Muscle of back (tissue), 11 donors: ENCODE measurements around the gene PRAMEF5. TPM values are rescaled to one million over a fixed set of nuclear protein-coding genes. Genes with fewer than 3 reads are reported as not detected.
"Not testable (repeated sequence)": the region's sequence is repeated elsewhere in the genome, so short reads cannot be mapped to it uniquely, and the experiment has no call there.

Experiments used
- DNase-seq, 3 donors: peaks; one replicate each; pipeline versions ENCODE4 v3.0.0 to v3.0.0-alpha.2; 2013
- polyA plus RNA-seq, 10 donors: library from polyadenylated mRNA; unstranded; fragments of 120-200 nt; gene quantifications; one replicate each; pipeline ENCODE4 v1.2.1, GENCODE V29; 2013; ENCODE audit not compliant: insufficient read length in 10 of 10

Gene PRAMEF5
- polyA plus RNA-seq, 10 donors: not detected

DNA sequence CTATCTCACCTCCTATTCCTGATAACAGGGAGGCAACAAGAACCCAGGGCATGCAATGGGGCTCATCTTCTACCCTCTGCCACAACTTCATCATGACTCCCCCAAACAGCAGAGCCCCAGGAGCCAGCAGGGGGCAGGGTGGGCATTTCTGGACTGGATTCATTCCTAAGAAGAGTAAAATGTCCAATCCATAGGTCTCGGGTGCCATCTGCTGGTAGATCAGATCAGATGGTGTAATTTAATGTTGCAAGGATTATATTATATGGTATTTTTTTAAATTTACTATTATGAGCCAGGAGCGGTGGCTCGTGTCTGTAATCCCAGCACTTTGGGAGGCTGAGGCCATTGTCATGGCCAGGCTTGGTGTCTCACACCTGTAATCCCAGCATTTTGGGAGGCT is 11.1 kb downstream of the PRAMEF5 start:
- DNase-seq: not testable (repeated sequence)

DNA sequence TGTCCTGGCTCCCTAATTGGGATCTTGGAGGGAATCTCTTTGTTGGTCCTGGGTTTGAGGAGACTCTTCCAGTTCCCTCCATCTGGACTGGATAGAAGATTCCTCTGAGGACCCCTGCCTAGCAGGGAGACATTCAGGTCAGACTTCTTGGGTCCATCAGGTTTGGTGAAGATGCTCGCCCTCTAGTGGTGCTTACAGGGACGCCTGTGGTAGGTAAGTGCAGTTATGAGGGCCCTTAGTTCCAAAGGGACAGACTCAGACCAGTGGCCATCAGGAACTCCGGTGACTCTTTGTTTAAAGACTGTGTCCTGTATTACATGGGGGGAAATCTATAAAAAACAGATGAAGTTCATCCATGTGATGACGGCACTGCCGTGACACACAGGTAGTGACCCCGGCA is 23.0 kb downstream of the PRAMEF5 start:
- DNase-seq: not testable (repeated sequence)

DNA sequence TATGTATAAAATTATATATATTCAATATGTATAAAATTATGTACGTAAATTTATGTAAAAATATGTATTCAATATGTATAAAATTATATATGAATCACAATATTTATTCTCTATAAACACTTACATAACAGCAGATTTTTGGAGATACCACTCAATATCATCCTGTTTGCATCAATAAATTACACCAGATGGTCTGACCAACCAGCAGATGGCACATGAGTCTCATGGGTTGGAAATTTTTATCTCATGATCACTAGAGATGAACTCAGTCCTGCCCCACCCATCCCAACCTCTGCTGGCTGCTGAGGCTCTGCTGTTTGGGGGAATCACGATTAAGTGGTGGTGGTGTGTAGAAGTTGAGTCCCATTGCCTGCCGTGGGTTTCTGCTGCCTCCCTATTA is 25.6 kb downstream of the PRAMEF5 start:
- DNase-seq: not testable (repeated sequence)

DNA sequence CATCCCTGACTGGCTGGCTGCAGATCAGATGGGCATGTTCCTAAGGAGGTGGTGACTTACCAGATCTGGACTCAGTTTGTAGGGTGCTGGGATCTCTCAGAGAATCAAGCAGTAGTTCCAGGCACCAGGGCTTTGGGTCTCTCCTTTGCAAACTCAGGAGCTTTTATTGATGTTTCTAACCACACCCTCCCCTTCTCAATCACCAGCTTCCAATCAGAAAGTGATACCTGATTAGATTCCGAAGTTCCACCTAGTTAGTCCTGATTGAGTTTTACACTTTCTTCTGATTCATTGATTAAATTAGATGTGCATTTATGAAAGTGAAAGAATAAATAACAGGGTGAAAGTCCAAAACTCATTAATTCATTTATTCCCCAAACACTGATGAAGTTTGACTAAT is 31.0 kb downstream of the PRAMEF5 start, which contains the start of gene PRAMEF8:
TSS of gene PRAMEF8 (minus strand) at position 101 of the 400 bp plus-strand sequence. CDS start 1,046 bp downstream, outside the sequence.
- not testable (repeated sequence) for DNase-seq

DNA sequence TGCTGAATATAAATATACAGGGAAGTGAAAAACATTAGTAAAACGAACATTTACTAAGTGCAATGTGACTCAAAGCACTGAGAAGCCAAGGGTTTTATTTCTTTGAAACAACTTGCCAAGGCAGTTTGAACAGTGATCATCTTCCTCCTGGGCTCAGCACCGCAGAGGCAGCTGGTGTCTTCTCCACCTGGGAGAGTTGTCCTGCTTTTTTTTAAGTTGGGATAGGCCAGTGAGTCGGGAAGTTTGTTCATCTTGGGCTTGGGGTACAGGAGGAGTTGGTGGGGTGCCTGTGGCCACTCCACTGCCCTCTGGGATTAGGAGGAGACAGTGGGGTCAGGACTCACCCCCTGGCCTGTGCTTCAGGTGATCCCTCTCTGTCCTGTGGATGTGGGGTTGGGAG is 35.0 kb downstream of the PRAMEF5 start:
- DNase-seq: not testable (repeated sequence)

DNA sequence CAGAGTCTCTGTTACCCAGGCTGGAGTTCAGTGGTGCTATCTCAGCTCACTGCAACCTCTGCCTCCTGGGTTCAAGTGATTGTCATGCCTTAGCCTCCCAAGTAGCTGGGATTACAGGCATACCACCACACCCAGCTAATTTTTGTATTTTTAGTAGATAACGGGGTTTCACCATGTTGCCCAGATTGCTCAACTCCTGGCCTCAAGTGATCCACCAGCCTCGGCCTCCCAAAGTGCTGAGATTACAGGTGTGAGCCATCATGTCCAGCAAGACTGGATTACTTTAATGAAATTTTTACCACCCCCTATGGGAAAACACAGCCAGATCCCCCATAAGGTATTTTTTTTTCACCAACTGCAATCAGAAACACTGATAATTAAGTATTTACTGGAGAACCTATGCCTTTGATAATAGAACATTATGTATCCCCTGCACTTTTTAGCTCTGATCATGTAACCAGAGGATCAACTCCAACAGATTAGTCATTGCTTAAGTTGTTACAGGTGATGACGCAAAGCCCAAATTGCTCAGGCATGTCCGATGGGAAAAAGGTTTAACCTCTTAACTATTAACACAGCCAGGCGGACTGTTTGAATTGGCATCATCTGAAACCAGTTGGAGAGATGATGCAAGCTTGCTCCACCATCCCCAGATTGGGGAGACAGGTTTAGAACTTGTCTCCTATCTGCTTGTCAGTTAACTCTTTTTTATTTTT is 43.4 kb downstream of the PRAMEF5 start:
- not testable (repeated sequence) for DNase-seq

DNA sequence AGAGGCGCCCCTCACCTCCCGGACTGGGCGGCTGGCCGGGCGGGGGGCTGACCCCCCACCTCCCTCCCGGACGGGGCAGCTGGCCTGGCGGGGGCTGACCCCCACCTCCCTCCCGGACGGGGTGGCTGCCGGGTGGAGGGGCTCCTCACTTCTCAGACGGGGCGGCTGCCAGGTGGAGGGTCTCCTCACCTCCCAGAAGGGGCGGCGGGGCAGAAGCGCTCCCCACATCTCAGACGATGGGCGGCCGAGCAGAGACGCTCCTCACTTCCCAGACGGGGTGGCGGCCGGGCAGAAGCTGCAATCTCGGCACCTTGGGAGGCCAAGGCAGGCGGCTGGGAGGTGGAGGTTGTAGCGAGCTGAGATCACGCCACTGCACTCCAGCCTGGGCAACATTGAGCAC is 44.7 kb downstream of the PRAMEF5 start:
- DNase-seq: not testable (repeated sequence)

DNA sequence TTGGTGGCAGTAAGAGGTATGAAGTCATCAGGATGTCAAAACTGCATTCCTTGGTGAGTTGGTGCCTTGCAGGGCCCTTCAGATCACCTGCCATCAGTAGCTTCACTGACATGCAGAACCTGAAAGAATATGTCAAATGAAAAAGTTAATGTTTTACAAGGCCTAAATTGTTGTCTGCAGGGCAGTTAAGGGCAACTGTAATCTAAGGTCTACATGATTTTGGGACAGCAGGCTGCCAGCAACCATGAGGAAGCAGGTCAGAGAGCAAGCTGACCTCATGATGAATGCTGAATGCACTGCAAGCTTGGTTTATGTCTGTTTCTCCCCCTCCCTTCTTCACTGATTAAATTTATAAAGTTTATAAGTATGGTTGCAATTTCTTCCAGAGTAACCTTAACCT is 48.2 kb downstream of the PRAMEF5 start:
- DNase-seq: not testable (repeated sequence)

DNA sequence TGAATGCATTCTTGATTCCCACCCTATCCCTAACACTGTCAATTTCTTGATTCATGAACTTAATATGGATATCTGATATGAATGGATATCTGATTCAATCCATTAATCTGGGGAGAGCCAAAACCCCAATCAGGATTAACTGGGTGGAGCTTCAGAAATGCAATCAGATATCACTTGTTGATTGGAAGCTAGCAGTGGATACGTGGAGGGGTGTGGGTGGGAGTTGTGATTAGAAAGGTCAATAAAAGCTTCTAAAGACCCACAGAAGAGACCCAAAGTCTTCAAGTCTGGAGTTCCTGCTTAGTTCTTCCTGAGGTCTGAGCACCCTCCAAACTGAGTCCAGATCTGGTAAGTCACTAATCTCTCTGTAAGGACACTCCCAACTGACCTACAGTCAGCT is 49.2 kb downstream of the PRAMEF5 start, which contains the start of gene PRAMEF33:
TSS of gene PRAMEF33 (plus strand) at position 301 of the 400 bp plus-strand sequence. CDS start 2,416 bp downstream, outside the sequence.
- DNase-seq: not testable (repeated sequence)

Other genes starting within 250 kb of the PRAMEF5 start
- not detected for gene PRAMEF27, start 197.6 kb upstream of the PRAMEF5 start, polyA plus RNA-seq
- under 1 TPM in 1 of 10 donors, not detected in 9; 0.19 TPM for gene HNRNPCL3, start 193.4 kb upstream of the PRAMEF5 start, polyA plus RNA-seq
- not detected for gene PRAMEF25, start 183.4 kb upstream of the PRAMEF5 start, polyA plus RNA-seq
- under 1 TPM in 1 of 10 donors, not detected in 9; 0.15 TPM for gene HNRNPCL2, start 137.3 kb upstream of the PRAMEF5 start, polyA plus RNA-seq
- gene PRAMEF26, start 98.2 kb upstream of the PRAMEF5 start, polyA plus RNA-seq: not detected
- gene HNRNPCL4, start 88.6 kb upstream of the PRAMEF5 start, polyA plus RNA-seq: under 1 TPM in 2 of 10 donors, not detected in 8; 0.15 to 0.31 TPM
- gene PRAMEF9, start 82.3 kb upstream of the PRAMEF5 start, polyA plus RNA-seq: not detected
- not detected for gene PRAMEF13, start 52.8 kb upstream of the PRAMEF5 start, polyA plus RNA-seq
- gene PRAMEF18, start 28.0 kb upstream of the PRAMEF5 start, polyA plus RNA-seq: not detected
- gene PRAMEF8, start 30.9 kb downstream of the PRAMEF5 start, polyA plus RNA-seq: not detected
- gene PRAMEF33, start 49.3 kb downstream of the PRAMEF5 start, polyA plus RNA-seq: not detected
- gene PRAMEF15, start 61.4 kb downstream of the PRAMEF5 start, polyA plus RNA-seq: not detected
- not detected for gene PRAMEF14, start 92.9 kb downstream of the PRAMEF5 start, polyA plus RNA-seq
- gene PRAMEF19, start 117.7 kb downstream of the PRAMEF5 start, polyA plus RNA-seq: not detected
- gene PRAMEF17, start 135.4 kb downstream of the PRAMEF5 start, polyA plus RNA-seq: not detected
- gene PRAMEF20, start 156.3 kb downstream of the PRAMEF5 start, polyA plus RNA-seq: under 1 TPM in 1 of 10 donors, not detected in 9; 0.20 TPM